Left forelimb (tissue), 1 donor: ENCODE measurements around the gene MEIS1.

Experiments used
- DNase-seq: peaks from one replicate; pipeline ENCODE4 v3.0.0-alpha.2; 2018; ENCODE audit warnings: low spot score

Gene MEIS1

DNA sequence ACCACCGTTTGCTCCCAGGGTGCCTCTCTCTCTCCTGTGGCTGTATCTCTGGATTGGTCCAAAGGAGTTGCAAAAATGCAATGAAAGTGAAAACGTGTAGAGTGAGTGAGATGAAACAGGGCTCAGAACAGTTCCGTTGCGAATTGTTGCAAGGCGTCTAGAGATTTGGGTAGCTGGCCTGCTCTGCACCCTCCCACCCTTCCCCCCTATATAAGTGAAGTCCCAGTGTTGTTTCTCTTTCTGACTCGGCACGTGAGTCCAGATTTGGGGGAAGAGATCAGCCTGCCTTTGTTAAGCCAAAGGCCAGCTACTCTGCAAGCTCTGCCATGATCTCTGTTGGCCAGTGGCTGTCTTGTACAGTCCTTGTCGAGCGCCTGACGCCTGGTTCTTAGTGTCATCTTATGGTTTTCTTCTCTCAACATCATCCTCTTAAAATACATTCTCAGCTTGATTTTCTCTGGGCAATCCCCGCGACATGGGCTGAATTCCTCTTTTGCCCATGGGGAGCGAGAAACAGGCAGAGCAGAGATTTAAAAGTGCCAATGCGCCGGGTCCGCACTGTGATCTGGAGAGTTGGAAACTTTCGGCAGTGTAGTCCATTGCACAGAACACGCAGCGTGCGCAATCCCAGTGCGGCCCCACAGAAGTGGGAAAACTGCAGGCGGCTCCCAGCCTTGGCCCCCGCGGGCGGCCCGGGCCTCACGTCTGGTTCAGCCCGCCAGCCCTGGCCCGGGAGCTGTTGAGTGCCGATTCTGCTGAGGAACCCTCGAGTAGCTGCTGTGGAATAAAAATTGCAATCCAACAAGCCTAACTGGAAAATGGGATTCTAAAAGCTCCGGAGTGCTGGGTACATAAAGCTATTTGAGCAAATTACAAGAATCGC is 9.3 kb downstream of the MEIS1 start:
- no peak for DNase-seq

DNA sequence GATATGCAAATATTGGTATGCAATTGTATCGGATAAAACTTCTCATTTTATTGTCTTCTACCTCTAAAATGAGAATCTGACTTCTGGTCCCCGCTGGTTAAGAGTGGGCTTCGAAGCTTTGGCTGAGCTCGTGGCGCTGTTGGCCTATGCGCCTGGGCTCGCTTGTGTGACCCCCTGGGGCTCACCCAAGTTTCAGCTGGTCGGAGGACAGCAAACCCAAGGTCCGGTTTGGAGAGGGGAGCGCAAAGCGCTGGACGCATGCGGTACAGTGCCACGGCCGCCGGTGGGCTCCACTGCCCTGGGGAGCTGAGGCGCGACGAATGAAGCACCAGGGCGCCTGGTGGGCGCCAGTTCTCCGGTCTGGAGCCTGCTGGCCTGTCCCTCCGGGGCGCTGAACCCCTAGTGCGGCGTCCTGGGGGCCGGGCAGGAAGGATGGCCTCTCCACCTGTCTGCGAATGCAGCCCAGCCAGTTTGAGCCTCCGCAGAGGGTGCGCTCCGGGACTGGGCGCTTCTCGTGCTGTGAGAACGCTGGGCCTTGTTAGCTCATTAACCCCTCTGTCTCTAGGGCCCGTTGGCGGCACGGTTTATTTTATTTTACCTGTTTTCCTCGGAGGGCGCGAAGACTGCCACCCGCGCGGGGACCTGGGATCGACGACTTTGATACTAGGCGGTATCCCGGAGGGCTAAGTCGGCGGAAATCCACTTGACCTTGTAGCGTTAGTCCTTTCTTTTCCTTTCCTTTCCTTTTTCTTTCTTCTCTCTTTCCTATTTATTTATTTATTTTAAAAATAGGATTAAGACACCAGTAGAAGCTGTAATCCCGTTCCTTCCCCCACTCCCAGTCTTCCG is 10.4 kb downstream of the MEIS1 start:
- no peak for DNase-seq

GRCh38 chr2:66445925-66446871 is 11.3 kb downstream of the MEIS1 start:
- no peak for DNase-seq

- DNase-seq: no peak
Measured at GRCh38 chr2:66446941-66447340, 12.0 kb downstream of the MEIS1 start.

- no peak for DNase-seq
Measured at GRCh38 chr2:66447677-66448076, 12.8 kb downstream of the MEIS1 start.

GRCh38 chr2:66448136-66448991 is 13.4 kb downstream of the MEIS1 start:
- DNase-seq: no peak

GRCh38 chr2:66452214-66452613 is 17.3 kb downstream of the MEIS1 start:
- DNase-seq: no peak

- no peak for DNase-seq
Measured at GRCh38 chr2:66452917-66453316, 18.0 kb downstream of the MEIS1 start.

DNA sequence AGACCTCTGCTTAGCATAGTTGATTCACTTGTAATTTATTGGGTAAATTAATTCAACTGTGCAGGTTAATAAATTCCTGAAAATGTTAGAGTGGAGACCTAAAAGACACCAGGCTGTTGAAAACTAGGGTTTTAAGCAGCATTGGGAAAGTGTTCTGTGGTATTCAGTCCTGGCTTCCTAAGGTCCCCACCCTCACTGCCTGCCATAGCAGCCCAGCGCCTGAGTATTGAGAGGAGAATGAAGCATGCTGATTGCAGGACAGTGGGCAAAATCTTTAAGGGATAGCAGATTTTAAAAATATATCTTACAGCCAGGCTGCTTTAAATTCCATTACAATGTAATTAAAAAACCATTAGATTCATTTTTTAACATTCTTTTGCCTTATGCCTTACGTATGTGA is 20.6 kb downstream of the MEIS1 start:
- DNase-seq: no peak

DNA sequence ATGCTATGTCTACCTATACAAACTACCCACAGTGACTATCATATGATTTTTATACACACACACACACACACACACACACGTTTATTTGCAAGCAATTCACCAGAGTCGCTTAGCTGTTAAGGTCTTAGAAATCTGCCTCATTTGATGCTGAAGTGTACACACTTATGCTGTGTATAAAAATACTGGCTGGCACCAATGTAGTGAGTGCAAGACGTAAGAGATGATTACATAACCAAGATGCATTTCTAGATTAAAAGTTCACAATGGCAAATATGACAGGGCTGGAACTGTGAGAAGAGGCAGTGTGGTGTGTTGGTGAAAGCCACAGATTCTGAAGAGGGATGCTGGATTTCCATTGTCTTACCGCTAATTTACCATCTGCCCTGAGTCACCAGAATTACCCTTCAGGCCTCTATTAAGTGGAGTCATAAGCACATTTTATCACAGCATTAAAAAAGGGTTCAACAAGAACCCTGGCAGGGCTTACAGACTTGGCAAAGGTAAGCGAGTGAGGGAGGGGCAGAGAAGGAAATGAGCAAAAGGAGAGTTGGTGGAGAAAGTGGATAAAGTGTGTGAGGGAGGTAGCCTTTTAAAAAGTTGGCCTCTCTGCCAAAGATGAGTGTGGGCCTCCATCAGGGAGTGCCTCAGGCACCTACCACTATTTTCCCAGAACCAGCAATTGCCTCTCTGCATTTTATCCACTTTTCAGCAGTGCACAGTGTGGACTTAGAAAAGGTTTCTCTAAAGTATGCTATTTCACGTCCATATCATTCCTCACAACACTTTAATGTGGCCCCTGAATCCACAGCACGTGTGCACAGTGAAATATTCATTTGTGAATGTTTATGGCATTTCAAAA is 21.5 kb downstream of the MEIS1 start:
- DNase-seq: no peak

DNA sequence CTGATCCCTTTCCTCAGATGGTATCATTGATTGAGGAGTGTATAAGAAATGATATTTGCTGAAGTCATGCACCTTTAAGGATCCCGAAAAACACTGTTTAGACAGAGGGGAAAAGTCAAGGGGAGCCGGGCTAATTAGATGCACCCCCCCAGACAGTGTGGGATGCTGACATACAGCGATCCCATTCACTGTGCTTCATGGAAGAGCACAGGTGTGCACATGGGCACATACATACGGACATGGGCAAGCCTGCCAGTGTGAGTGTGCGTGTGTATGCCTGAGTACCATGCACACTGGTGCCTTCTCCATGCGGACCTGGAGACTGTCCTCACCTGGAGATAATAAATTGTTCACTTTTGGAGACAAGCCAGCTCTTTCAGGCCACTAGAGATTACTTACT is 22.6 kb downstream of the MEIS1 start:
- DNase-seq: no peak

DNA sequence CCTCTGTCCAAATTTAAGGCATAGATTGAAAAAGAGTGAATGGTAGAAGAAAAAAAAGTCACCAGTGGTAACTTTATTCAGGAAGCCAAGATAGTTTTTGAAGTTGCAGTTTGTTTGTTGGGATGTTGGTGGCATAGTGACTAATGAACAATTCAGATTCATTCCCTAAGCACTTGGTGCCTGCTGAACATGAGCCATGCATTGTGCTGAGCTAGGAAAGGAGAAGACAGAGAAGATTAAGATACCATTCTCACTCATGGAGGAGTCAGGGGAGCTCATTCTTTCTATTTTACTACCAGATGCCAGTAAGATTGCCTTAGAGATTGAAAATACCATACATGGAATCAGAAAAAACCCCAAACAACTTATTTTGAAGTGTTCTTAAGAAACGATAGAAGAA is 25.1 kb downstream of the MEIS1 start:
- no peak for DNase-seq

GRCh38 chr2:66461001-66461663 is 26.2 kb downstream of the MEIS1 start:
- DNase-seq: no peak

DNA sequence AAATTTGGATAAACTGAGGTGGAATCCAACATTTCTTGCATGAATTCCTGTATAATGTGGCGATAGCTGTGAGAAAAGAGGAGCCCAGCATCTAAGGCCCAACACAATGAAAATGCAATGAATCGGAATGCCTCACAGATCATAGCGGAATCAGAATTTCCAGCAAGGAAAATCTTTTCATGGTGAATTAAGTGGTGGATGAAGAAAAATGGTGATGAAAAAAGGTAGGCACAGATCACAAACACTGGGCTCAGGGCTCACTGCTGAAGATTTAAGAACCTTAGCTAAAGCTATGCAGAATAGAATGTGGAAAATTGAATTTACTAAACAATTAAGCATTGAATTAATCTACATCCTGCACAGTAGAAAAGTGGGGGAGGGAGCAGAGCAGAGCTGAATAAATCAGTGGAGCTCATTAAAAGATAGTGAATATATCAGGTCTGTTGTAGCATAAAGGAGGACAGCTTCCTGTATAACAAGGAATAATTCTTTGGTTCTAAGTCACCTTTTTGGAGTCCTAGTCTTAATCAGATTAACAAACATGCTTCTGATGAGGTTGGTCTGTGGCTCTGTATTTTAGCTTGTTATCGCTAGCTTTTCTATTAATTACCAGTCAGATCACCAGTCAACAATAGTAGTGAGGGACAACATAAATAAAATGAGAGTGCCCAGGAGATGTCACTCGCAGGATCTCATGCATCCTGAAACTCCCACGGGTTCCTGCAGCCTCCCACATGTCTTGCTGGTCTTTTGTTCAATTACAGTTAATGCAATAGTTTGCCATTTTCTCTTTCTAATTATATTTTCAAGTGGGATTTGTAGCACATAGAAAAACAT is 27.0 kb downstream of the MEIS1 start:
- DNase-seq: no peak

DNA sequence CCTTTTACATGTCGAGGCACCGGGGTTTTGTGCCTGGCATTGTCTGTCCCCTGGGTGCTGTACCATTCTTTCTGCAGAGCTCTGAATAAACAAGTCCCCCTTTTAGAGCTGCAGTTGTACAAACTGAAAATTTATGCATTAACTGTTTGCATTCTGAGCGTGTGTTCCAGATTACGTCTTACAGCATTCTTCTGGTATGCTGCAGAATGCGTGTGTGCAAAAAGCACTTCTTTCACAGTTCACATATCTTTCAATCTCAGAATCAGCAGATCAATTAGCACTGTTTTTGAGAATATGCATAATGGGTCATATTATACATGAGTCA is 27.5 kb downstream of the MEIS1 start:
- DNase-seq: no peak

- no peak for DNase-seq
Measured at GRCh38 chr2:66463206-66463755, 28.4 kb downstream of the MEIS1 start.

DNA sequence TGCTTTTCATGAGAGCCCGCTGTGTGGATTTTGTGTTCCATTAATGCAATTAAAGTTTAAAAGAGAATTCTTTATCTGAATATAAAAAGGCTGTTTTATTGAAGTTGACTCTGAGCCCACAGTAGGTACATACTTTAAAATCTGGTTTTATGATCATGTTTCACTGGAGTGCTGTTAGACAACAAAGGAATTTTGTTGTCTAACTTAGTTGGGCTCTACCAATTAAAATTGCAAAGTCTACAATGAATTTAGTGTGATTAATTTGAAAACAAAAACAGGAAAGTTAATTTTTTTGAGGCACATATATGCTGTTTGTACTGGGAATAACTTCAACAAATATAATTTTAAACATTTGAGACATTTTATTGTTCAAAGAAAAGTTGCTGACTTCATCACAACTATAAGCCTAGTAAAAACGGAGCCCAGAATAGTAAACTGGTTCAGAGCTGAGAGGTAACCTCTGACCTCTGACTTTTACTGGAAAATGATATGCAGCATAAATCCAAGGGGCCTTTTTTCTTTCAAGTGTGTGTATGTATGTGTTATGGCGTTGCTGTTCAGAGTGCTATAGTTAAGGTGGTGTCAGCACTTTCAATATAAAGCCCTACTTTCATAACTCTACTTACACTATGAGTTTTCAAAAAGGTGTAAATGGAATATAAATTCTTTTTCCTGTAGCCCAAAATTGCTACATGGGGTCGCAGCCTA is 30.2 kb downstream of the MEIS1 start:
- no peak for DNase-seq

- DNase-seq: no peak
Measured at GRCh38 chr2:66466433-66466832, 31.5 kb downstream of the MEIS1 start.
